SK-N-SH treated with all-trans-retinoic acid at 6 μM for 48 hours (cell line): ENCODE data around the gene ZFP28.

Experiments used
- ATAC-seq: fragments of 200-7000 bp; cut with Tn5 transposase; 3 replicates; pipeline ENCODE4 v1.9.1; 2020; ENCODE audit warnings: mild to moderate bottlenecking, moderate library complexity
- CREB5 ChIP-seq: fragments of 250-450 bp; sonication (Bioruptor Pico); IDR thresholded peaks from 2 replicates; pipeline ENCODE4 v1.5.1; 2020; ENCODE audit warnings: low read depth, mild to moderate bottlenecking, moderate library complexity
- CSDC2 ChIP-seq: fragments of 250-450 bp; sonication (Bioruptor Pico); IDR thresholded peaks from 2 replicates; pipeline ENCODE4 v1.5.0; 2020; ENCODE audit warnings: mild to moderate bottlenecking, moderate library complexity
- CSRNP3 ChIP-seq: fragments of 250-450 bp; sonication (Bioruptor Pico); IDR thresholded peaks from 2 replicates; pipeline ENCODE4 v1.5.1; 2021; ENCODE audit warnings: mild to moderate bottlenecking, moderate library complexity
- ESRRG ChIP-seq: fragments of 250-450 bp; sonication (Bioruptor Pico); IDR thresholded peaks from 2 replicates; pipeline ENCODE4 v1.6.1; 2021; ENCODE audit warnings: mild to moderate bottlenecking
- ISL1 ChIP-seq: fragments of 250-450 bp; sonication (Bioruptor Pico); IDR thresholded peaks from 2 replicates; pipeline ENCODE4 v2.1.2; 2022; ENCODE audit warnings: mild to moderate bottlenecking, moderate library complexity
- OSR1 ChIP-seq: fragments of 250-450 bp; sonication (Bioruptor Pico); IDR thresholded peaks from 2 replicates; pipeline ENCODE4 v1.8.0; 2022; ENCODE audit warnings: moderate library complexity, mild to moderate bottlenecking, inconsistent platforms
- PATZ1 ChIP-seq: fragments of 250-450 bp; sonication (Bioruptor Pico); IDR thresholded peaks from 2 replicates; pipeline ENCODE4 v1.8.0; 2020; ENCODE audit warnings: mild to moderate bottlenecking, moderate library complexity, borderline replicate concordance
- POU6F1 ChIP-seq: fragments of 250-450 bp; sonication (Bioruptor Pico); IDR thresholded peaks from 2 replicates; pipeline ENCODE4 v1.8.0; 2021; ENCODE audit warnings: low read depth, mild to moderate bottlenecking, moderate library complexity, borderline replicate concordance
- RARB ChIP-seq: fragments of 250-450 bp; sonication (Bioruptor Pico); IDR thresholded peaks from 2 replicates; pipeline ENCODE4 v1.8.0; 2021; ENCODE audit warnings: mild to moderate bottlenecking, moderate library complexity
- SNAI2 ChIP-seq: fragments of 250-450 bp; sonication (Bioruptor Pico); IDR thresholded peaks from 2 replicates; pipeline ENCODE4 v1.5.0; 2020; ENCODE audit warnings: mild to moderate bottlenecking, moderate library complexity
- TCF4 ChIP-seq: fragments of 250-450 bp; sonication (Bioruptor Pico); IDR thresholded peaks from 2 replicates; pipeline ENCODE4 v1.8.0; 2021; ENCODE audit warnings: mild to moderate bottlenecking, moderate library complexity, borderline replicate concordance
- TOX ChIP-seq: fragments of 250-450 bp; sonication (Bioruptor Pico); IDR thresholded peaks from 2 replicates; pipeline ENCODE4 v1.8.0; 2021; ENCODE audit warnings: mild to moderate bottlenecking, moderate library complexity, borderline replicate concordance
- TSHZ2 ChIP-seq: fragments of 250-450 bp; sonication (Bioruptor Pico); IDR thresholded peaks from 2 replicates; pipeline ENCODE4 v1.5.0; 2020; ENCODE audit warnings: mild to moderate bottlenecking, moderate library complexity
- ZC3H10 ChIP-seq: fragments of 250-450 bp; sonication (Bioruptor Pico); IDR thresholded peaks from 2 replicates; pipeline ENCODE4 v1.5.1; 2021; ENCODE audit warnings: mild to moderate bottlenecking, moderate library complexity
- ZFP3 ChIP-seq: fragments of 250-450 bp; sonication (Bioruptor Pico); IDR thresholded peaks from 2 replicates; pipeline ENCODE4 v1.5.0; 2020; ENCODE audit warnings: mild to moderate bottlenecking, moderate library complexity
- ZFP30 ChIP-seq: fragments of 450-650 bp; formaldehyde crosslinking; IDR thresholded peaks from 2 replicates; pipeline ENCODE4 v1.5.0; 2022; ENCODE audit warnings: mild to moderate bottlenecking, moderate library complexity
- ZNF565 ChIP-seq: fragments of 450-650 bp; formaldehyde crosslinking; conservative IDR thresholded peaks from 2 replicates; pipeline ENCODE4 v1.5.0; 2020; ENCODE audit warnings: low read depth, mild to moderate bottlenecking, moderate library complexity
- ZNF8 ChIP-seq: fragments of 450-650 bp; formaldehyde crosslinking; IDR thresholded peaks from 2 replicates; pipeline ENCODE4 v1.5.0; 2020; ENCODE audit warnings: mild to moderate bottlenecking, moderate library complexity

Gene ZFP28

GRCh38 chr19:56595548-56595899 lies 56.8 kb downstream of the ZFP28 start (continued):
- TF ChIP-seq TOX (no peak), ZNF565 (CRISPR knock-in tag) (no peak)

GRCh38 chr19:56596676-56597075 lies 57.9 kb downstream of the ZFP28 start:
- ATAC-seq: no peak
- TF ChIP-seq CSRNP3 (no peak), TOX (no peak), OSR1 (CRISPR knock-in tag) (no peak), CREB5 (CRISPR knock-in tag) (no peak)

GRCh38 chr19:56597696-56598095 lies 58.9 kb downstream of the ZFP28 start:
- no peak for ATAC-seq
- TF ChIP-seq ZNF8 (CRISPR knock-in tag) (no peak), RARB (no peak), ZFP30 (no peak), TSHZ2 (CRISPR knock-in tag) (no peak), CREB5 (CRISPR knock-in tag) (no peak), PATZ1 (no peak), POU6F1 (CRISPR knock-in tag) (no peak), OSR1 (CRISPR knock-in tag) (no peak), CSDC2 (CRISPR knock-in tag) (no peak), SNAI2 (CRISPR knock-in tag) (no peak), ESRRG (CRISPR knock-in tag) (no peak), ZC3H10 (CRISPR knock-in tag) (no peak), TCF4 (CRISPR knock-in tag) (no peak), ZNF565 (CRISPR knock-in tag) (no peak)

- no peak for ATAC-seq
- TF ChIP-seq RARB (no peak), CREB5 (CRISPR knock-in tag) (no peak), ZNF8 (CRISPR knock-in tag) (no peak), TOX (no peak), ZNF565 (CRISPR knock-in tag) (no peak), ISL1 (CRISPR knock-in tag) (no peak), ESRRG (CRISPR knock-in tag) (no peak), TSHZ2 (CRISPR knock-in tag) (no peak), ZFP3 (CRISPR knock-in tag) (no peak), ZFP30 (no peak)
These were observed 62.6 kb downstream of the ZFP28 start for GRCh38 chr19:56601375-56601774.
